Testis (tissue), 3 donors: ENCODE results near the gene KRTAP3-3. TPM values are rescaled to one million over a fixed set of nuclear protein-coding genes. Genes with fewer than 3 reads are reported as not detected.

Experiments used
- DNase-seq: peaks from one replicate; pipeline ENCODE4 v3.0.0-alpha.2; 2019
- H3K27ac ChIP-seq, 2 donors: fragments of 200-600 bp; sonication (generic); one replicate each; pipeline ENCODE4 v1.5.1; 2019
- H3K27me3 ChIP-seq: fragments of 200-600 bp; sonication (generic); one replicate; pipeline ENCODE4 v1.5.1; 2019
- H3K36me3 ChIP-seq: fragments of 200-600 bp; sonication (generic); one replicate; pipeline ENCODE4 v1.5.1; 2017; ENCODE audit warnings: low read depth; ENCODE audit errors: missing control alignments
- H3K4me1 ChIP-seq: fragments of 200-600 bp; sonication (generic); one replicate; pipeline ENCODE4 v1.5.1; 2019
- H3K4me3 ChIP-seq, 2 donors: fragments of 200-600 bp; sonication (generic); one replicate each; pipeline ENCODE4 v1.5.1; 2017 to 2019
- H3K9me3 ChIP-seq: fragments of 200-600 bp; sonication (generic); one replicate; pipeline ENCODE4 v1.5.1; 2017
- POLR2A ChIP-seq: fragments of 450-650 bp; IDR thresholded peaks from one replicate; pipeline ENCODE4 v1.6.1; 2017; ENCODE audit warnings: antibody characterized with exemption, mild to moderate bottlenecking, moderate library complexity
- WGBS, 2 donors: methylation state at CpG; one replicate each; pipeline ENCODE4 v1.1.5; 2018; 5-methylcytosine and 5-hydroxymethylcytosine counted together
- intact Hi-C: fragments of 100-400 bp; cut with DNase I; formaldehyde crosslinking; loops from one replicate; pipeline ENCODE4 v1.15.1; 2023; ENCODE audit warnings: low total_unique reads
- polyA plus RNA-seq: library from polyadenylated mRNA; stranded (reverse); fragments of 350-450 nt; fragmentation: Illumina TruSeq; extraction: RNeasy Lipid Tissue Mini Kit (QIAGEN cat#74804); gene quantifications from one replicate; pipeline ENCODE4 v1.2.3, GENCODE V29; 2014; ENCODE audit warnings: low read depth, low replicate concordance; ENCODE audit not compliant: insufficient read depth
- total RNA-seq, 2 donors: library from RNA; depleted of rRNA; stranded (reverse); fragments of >200 nt; gene quantifications; one replicate each; pipeline ENCODE4 v1.2.3, GENCODE V29; 2016
- TF ChIP-seq, protein P1 (sequence below), 3 experiments: fragments of 450-650 bp in 2 of 3; fragments of 200-600 bp in 1 of 3; sonication (generic) in 1 of 3; IDR thresholded peaks; one replicate each; pipeline ENCODE4 v1.5.1; 2016 to 2019; ENCODE audit warnings: antibody characterized with exemption in 3 of 3, mild to moderate bottlenecking in 2 of 3, moderate library complexity in 1 of 3

The KRTAP3-3 gene
- total and polyA plus RNA-seq, 3 donors from 2014 or later, result not detected

- intact Hi-C loops, result no loop called here
These were observed 3.4 kb upstream of the KRTAP3-3 start for GRCh38 chr17:40997361-40997760.

DNA sequence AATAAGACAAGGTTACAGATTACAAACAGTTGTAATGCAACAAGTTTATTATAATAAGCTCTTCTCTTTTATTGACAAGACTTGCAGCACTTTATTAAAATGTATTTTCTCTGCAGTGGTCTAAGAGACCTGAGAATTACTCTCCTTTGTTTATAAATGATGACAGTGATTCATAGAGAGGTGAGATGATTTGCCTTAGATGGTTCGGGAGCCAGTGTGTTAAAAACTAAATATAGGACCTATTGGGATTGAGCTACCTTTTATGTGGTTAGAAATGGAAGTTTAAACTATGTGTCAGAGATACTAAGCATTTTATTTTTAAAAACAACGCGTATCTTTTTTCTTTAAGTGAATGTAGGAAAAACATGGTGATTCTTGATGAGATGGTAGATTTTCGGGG is 2.9 kb upstream of the KRTAP3-3 start:
- Histone ChIP-seq H3K9me3 (no peaks in the 10 kb centered on the region), H3K4me1 (no peaks in the 10 kb centered on the region), H3K36me3 (no peaks in the 10 kb centered on the region), H3K4me3 (no peak overlapping the region), H3K27me3 (no peaks in the 10 kb centered on the region), H3K27ac (no peak overlapping the region)
- intact Hi-C loops, result no loop called here
- WGBS, 2 donors, result 84% methylated on average over 4 of the region's 4 CpGs
- TF ChIP-seq, protein P1, sequence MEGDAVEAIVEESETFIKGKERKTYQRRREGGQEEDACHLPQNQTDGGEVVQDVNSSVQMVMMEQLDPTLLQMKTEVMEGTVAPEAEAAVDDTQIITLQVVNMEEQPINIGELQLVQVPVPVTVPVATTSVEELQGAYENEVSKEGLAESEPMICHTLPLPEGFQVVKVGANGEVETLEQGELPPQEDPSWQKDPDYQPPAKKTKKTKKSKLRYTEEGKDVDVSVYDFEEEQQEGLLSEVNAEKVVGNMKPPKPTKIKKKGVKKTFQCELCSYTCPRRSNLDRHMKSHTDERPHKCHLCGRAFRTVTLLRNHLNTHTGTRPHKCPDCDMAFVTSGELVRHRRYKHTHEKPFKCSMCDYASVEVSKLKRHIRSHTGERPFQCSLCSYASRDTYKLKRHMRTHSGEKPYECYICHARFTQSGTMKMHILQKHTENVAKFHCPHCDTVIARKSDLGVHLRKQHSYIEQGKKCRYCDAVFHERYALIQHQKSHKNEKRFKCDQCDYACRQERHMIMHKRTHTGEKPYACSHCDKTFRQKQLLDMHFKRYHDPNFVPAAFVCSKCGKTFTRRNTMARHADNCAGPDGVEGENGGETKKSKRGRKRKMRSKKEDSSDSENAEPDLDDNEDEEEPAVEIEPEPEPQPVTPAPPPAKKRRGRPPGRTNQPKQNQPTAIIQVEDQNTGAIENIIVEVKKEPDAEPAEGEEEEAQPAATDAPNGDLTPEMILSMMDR (IDR thresholded peaks at IDR 0.05), result no peak
- no peak for TF ChIP-seq POLR2A
- DNase-seq, result no peak

More at GRCh38 chr17:40997361-40997760, 3.4 kb upstream of the KRTAP3-3 start:
- Histone ChIP-seq H3K4me1 (no peaks in the 10 kb centered on the region), H3K36me3 (no peaks in the 10 kb centered on the region), H3K27me3 (no peaks in the 10 kb centered on the region), H3K9me3 (no peaks in the 10 kb centered on the region), H3K4me3 (no peak overlapping the region), H3K27ac (no peak overlapping the region)
- DNase-seq, result no peak
- TF ChIP-seq, protein P1 (IDR thresholded peaks at IDR 0.05), result no peak
- no peak for TF ChIP-seq POLR2A
- WGBS, 2 donors, result 54 to 75% methylated on average over 2 of the region's 2 CpGs

- Histone ChIP-seq H3K27ac (no peak overlapping the region), H3K27me3 (no peaks in the 10 kb centered on the region), H3K36me3 (no peaks in the 10 kb centered on the region), H3K4me1 (no peaks in the 10 kb centered on the region), H3K9me3 (no peaks in the 10 kb centered on the region), H3K4me3 (no peak overlapping the region)
- intact Hi-C loops, result no loop called here
- WGBS, 2 donors, result 74 to 90% methylated on average over 1 of the region's 1 CpG
- TF ChIP-seq, protein P1 (IDR thresholded peaks at IDR 0.05), result no peak
- no peak for TF ChIP-seq POLR2A
- no peak for DNase-seq
These were observed 1.2 kb upstream of the KRTAP3-3 start for GRCh38 chr17:40995116-40995515.

DNA sequence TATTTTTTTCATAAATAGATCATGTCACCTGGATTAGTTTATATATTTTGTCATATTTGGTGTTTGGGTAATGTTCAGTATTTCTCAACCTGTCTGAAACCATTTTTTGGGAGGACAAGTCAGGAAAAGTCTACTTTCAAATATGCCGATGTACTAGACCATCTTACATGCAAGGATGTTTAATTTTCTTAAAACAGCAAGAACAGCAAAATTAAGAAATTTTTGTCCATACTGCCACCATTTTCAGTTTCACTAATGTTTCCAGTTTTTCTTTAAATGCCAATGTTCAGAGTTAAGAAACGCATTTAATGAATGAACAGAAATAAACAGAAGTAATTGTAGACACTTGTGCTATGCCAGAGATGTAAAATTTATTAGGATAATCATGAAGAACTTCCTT is 880 bp downstream of the KRTAP3-3 start:
- no peaks in the 10 kb centered on the region for H3K36me3 ChIP-seq
- no peak overlapping the region for H3K4me3 ChIP-seq
- H3K27ac ChIP-seq, result no peak overlapping the region
- TF ChIP-seq, protein P1 (IDR thresholded peaks at IDR 0.05), result no peak
- no peak for TF ChIP-seq POLR2A
- intact Hi-C loops, result no loop called here
- H3K4me1 ChIP-seq, result no peaks in the 10 kb centered on the region
- no peak for DNase-seq
- 94% methylated on average over 2 of the region's 2 CpGs for WGBS, 2 donors
- no peaks in the 10 kb centered on the region for H3K27me3 ChIP-seq
- no peaks in the 10 kb centered on the region for H3K9me3 ChIP-seq

DNA sequence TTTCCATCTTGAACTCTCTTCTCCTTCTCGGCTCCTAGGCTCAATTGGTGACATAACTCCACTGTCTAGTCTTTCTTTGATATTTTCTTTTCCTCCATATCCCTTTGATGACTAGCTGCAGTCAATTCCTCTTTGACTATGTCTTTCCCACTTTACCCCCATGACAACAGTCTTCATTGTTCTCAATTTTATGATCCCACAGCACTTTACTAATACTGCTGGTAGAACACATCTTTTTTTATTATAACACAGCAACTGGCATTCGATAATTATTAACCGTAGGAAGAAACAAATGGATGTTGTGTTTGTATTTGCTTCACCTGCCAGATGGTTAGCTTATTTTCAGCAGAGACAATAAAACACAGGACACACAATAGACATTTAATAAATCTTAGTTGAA is 1.3 kb downstream of the KRTAP3-3 start:
- intact Hi-C loops, result no loop called here
- Histone ChIP-seq H3K4me3 (no peak overlapping the region), H3K36me3 (no peaks in the 10 kb centered on the region), H3K9me3 (no peaks in the 10 kb centered on the region), H3K27me3 (no peaks in the 10 kb centered on the region), H3K27ac (no peak overlapping the region), H3K4me1 (no peaks in the 10 kb centered on the region)
- TF ChIP-seq, protein P1 (IDR thresholded peaks at IDR 0.05), result no peak
- no peak for TF ChIP-seq POLR2A
- 86 to 88% methylated on average over 3 of the region's 3 CpGs for WGBS, 2 donors
- DNase-seq, result no peak
